ENCODE results near the gene TMEM175. TPM values are rescaled to one million over a fixed set of nuclear protein-coding genes. Genes with fewer than 3 reads are reported as not detected.

Gene TMEM175
- 12.7 and 13.1 TPM in 2 replicates for total RNA-seq

GRCh38 chr4:931960-932712 lies at the start of gene TMEM175, which contains the start of gene GAK:
TMEM175 (plus strand) TSS chr4:932460; CDS start chr4:947740, 15,280 bp downstream.
GAK (minus strand) TSS chr4:932316; CDS start chr4:932187, 129 bp downstream.

GRCh38 chr4:973431-974397 lies 41.5 kb downstream of the TMEM175 start, which contains the start of gene DGKQ:
DGKQ (minus strand) TSS chr4:973569; CDS start chr4:973482, 87 bp downstream.

GRCh38 chr4:986879-987623 lies 54.8 kb downstream of the TMEM175 start, which contains the start of gene IDUA:
IDUA (plus strand) TSS chr4:987044; CDS start chr4:987085, 41 bp downstream.

GRCh38 chr4:993111-994029 lies 61.1 kb downstream of the TMEM175 start, which contains the start of gene SLC26A1:
SLC26A1 (minus strand) TSS chr4:993404; CDS start chr4:991703, 1,701 bp downstream.

Other genes with a start within 250 kb of the TMEM175 start
- 2.7 and 4.8 TPM in 2 replicates for gene SLC49A3, start 243.3 kb upstream of the TMEM175 start, total RNA-seq
- 27.3 and 31.8 TPM in 2 replicates for gene PCGF3, start 226.6 kb upstream of the TMEM175 start, total RNA-seq
- gene CPLX1, start 106.3 kb upstream of the TMEM175 start, total RNA-seq = not detected in 2 replicates
- gene GAK, start 144 bp upstream of the TMEM175 start, total RNA-seq = 49.6 and 59.4 TPM in 2 replicates
- gene DGKQ, start 41.1 kb downstream of the TMEM175 start, total RNA-seq = 12.4 and 14.2 TPM in 2 replicates
- 6.0 and 11.4 TPM in 2 replicates for gene IDUA, start 54.6 kb downstream of the TMEM175 start, total RNA-seq
- 0.18 and 0.28 TPM in 2 replicates for gene SLC26A1, start 60.9 kb downstream of the TMEM175 start, total RNA-seq
- 12.2 and 19.7 TPM in 2 replicates for gene FGFRL1, start 79.2 kb downstream of the TMEM175 start, total RNA-seq
- 0.28 TPM in 2 replicates for gene RNF212, start 181.1 kb downstream of the TMEM175 start, total RNA-seq
- gene SPON2, start 240.1 kb downstream of the TMEM175 start, total RNA-seq = 388 and 499 TPM in 2 replicates

Data from smooth muscle cell of bladder (primary cell).